IMR-90 (cell line): ENCODE results near the gene PRKAR1B. TPM values are rescaled to one million over a fixed set of nuclear protein-coding genes. Genes with fewer than 3 reads are reported as not detected.

Experiments used
- ATAC-seq: fragments of 200-7000 bp; cut with Tn5 transposase; 2 replicates; pipeline ENCODE4 v1.9.1; 2020; ENCODE audit warnings: low read depth, mild to moderate bottlenecking, moderate library complexity
- BruUV-seq: library from RNA; stranded (reverse); fragments of 400-500 nt; replicated peaks from 2 replicates; lab custom pipeline; 2021; lab: Mats Ljungman, UMichigan
- CTCF ChIA-PET: fragments of 300-600 bp; formaldehyde crosslinking; extraction: SDS; loops from one replicate; lab custom pipeline; 2021; ENCODE audit warnings: antibody characterized with exemption; lab: Yijun Ruan, JAX
- POLR2A ChIA-PET: fragments of 300-600 bp; sonication (Branson Sonifier 250); formaldehyde crosslinking; loops from one replicate; lab custom pipeline; 2022; ENCODE audit warnings: antibody characterized with exemption; ENCODE audit not compliant: unreplicated experiment; lab: Charles Lee
- DNase-seq: peaks from one replicate; pipeline ENCODE4 v3.0.0; 2013
- H2AFZ ChIP-seq: replicated peaks from 2 replicates; pipeline ENCODE3; 2013; ENCODE audit warnings: low read length, mild to moderate bottlenecking; ENCODE audit not compliant: poor library complexity
- H2AK5ac ChIP-seq: 2 replicates; pipeline ENCODE4 v1.6.1; 2013; ENCODE audit warnings: low read depth, low read length, inconsistent platforms
- H2AK9ac ChIP-seq: replicated peaks from 2 replicates; pipeline ENCODE3; 2013; ENCODE audit warnings: mild to moderate bottlenecking, low read depth, low read length, moderate library complexity; ENCODE audit not compliant: poor library complexity
- H2BK120ac ChIP-seq: 2 replicates; pipeline ENCODE4 v1.6.1; 2013; ENCODE audit warnings: low read depth, low read length, inconsistent platforms
- H2BK15ac ChIP-seq: 3 replicates; pipeline ENCODE4 v1.6.1; 2013; ENCODE audit warnings: low read depth, low read length, inconsistent platforms
- H2BK20ac ChIP-seq: 2 replicates; pipeline ENCODE4 v1.6.1; 2013; ENCODE audit warnings: low read depth, mild to moderate bottlenecking, inconsistent platforms, low read length, moderate library complexity
- H2BK5ac ChIP-seq: 2 replicates; pipeline ENCODE4 v1.6.1; 2013; ENCODE audit warnings: mild to moderate bottlenecking, low read depth, low read length, inconsistent platforms; ENCODE audit not compliant: poor library complexity, severe bottlenecking
- H3K14ac ChIP-seq: replicated peaks from 2 replicates; pipeline ENCODE4 v1.6.1; 2013; ENCODE audit warnings: low read depth, low read length, inconsistent platforms
- H3K18ac ChIP-seq: 2 replicates; pipeline ENCODE4 v1.6.1; 2013; ENCODE audit warnings: low read depth, low read length, control low read depth
- H3K23ac ChIP-seq: 2 replicates; pipeline ENCODE4 v1.6.1; 2013; ENCODE audit warnings: low read depth, low read length, inconsistent platforms
- H3K27ac ChIP-seq: 2 replicates; pipeline ENCODE4 v1.5.1; 2013; ENCODE audit warnings: mild to moderate bottlenecking, control low read depth, low read length; ENCODE audit not compliant: insufficient read depth
- H3K27me3 ChIP-seq: 2 replicates; pipeline ENCODE4 v1.6.1; 2013; ENCODE audit warnings: low read length; ENCODE audit not compliant: control insufficient read depth, insufficient read depth
- H3K36me3 ChIP-seq: 2 replicates; pipeline ENCODE4 v1.6.1; 2013; ENCODE audit warnings: low read length, mixed read lengths; ENCODE audit not compliant: control insufficient read depth, insufficient read depth
- H3K4ac ChIP-seq: 2 replicates; pipeline ENCODE4 v1.6.1; 2013; ENCODE audit warnings: low read depth, low read length, inconsistent platforms
- H3K4me1 ChIP-seq: 2 replicates; pipeline ENCODE4 v1.6.1; 2013; ENCODE audit warnings: low read length, mixed read lengths; ENCODE audit not compliant: control insufficient read depth, insufficient read depth
- H3K4me2 ChIP-seq: 2 replicates; pipeline ENCODE4 v1.6.1; 2013; ENCODE audit warnings: low read depth, mild to moderate bottlenecking, control low read depth, low read length, moderate library complexity
- H3K4me3 ChIP-seq: 2 replicates; pipeline ENCODE4 v1.5.1; 2013; ENCODE audit warnings: low read depth, mild to moderate bottlenecking, control low read depth, low read length, moderate library complexity; ENCODE audit not compliant: insufficient read depth
- H3K56ac ChIP-seq: 2 replicates; pipeline ENCODE4 v1.6.1; 2013; ENCODE audit warnings: low read length, inconsistent platforms; ENCODE audit not compliant: insufficient read depth; ENCODE audit errors: extremely low read depth
- H3K79me1 ChIP-seq, 2 experiments: 2 replicates each; pipeline ENCODE4 v1.6.1; 2013; ENCODE audit warnings: low read length in 2 of 2, inconsistent platforms in 1 of 2, low read depth in 1 of 2
- H3K9ac ChIP-seq: 2 replicates; pipeline ENCODE4 v1.6.1; 2013; ENCODE audit warnings: low read depth, low read length, control low read depth
- H3K9me1 ChIP-seq: 2 replicates; pipeline ENCODE4 v1.6.1; 2013; ENCODE audit warnings: low read length, inconsistent platforms; ENCODE audit not compliant: insufficient read depth
- H3K9me3 ChIP-seq: 2 replicates; pipeline ENCODE4 v1.6.1; 2013; ENCODE audit warnings: low read length; ENCODE audit not compliant: control insufficient read depth, insufficient read depth
- H4K20me1 ChIP-seq: 2 replicates; pipeline ENCODE4 v1.6.1; 2013; ENCODE audit warnings: low read length, inconsistent platforms; ENCODE audit not compliant: insufficient read depth
- H4K5ac ChIP-seq: 2 replicates; pipeline ENCODE4 v1.6.1; 2013; ENCODE audit warnings: mild to moderate bottlenecking, low read depth, low read length, control low read depth
- H4K8ac ChIP-seq, 2 experiments: 2 replicates each; pipeline ENCODE4 v1.6.1; 2013; ENCODE audit warnings: low read depth in 2 of 2, low read length in 2 of 2, control low read depth in 1 of 2, inconsistent platforms in 1 of 2
- H4K91ac ChIP-seq: 2 replicates; pipeline ENCODE4 v1.6.1; 2013; ENCODE audit warnings: low read depth, low read length, inconsistent platforms; ENCODE audit not compliant: insufficient read depth
- BHLHE40 ChIP-seq: fragments of 150-350 bp; IDR thresholded peaks from 2 replicates; pipeline ENCODE4 v1.6.1; 2016; ENCODE audit warnings: mild to moderate bottlenecking, low read depth, low read length
- CEBPB ChIP-seq: IDR thresholded peaks from 2 replicates; pipeline ENCODE4 v1.6.1; 2012; ENCODE audit warnings: low read depth, low read length, improper control_type of control experiment
- CHD1 ChIP-seq: IDR thresholded peaks from 2 replicates; pipeline ENCODE4 v1.6.1; 2012; ENCODE audit warnings: low read depth, low read length, improper control_type of control experiment
- MAFK ChIP-seq: IDR thresholded peaks from 2 replicates; pipeline ENCODE4 v1.6.1; 2012; ENCODE audit warnings: low read depth, low read length, improper control_type of control experiment
- MAZ ChIP-seq: IDR thresholded peaks from 2 replicates; pipeline ENCODE4 v1.6.1; 2012; ENCODE audit warnings: low read depth, mild to moderate bottlenecking, low read length, improper control_type of control experiment, moderate library complexity, borderline replicate concordance
- MXI1 ChIP-seq: IDR thresholded peaks from 2 replicates; pipeline ENCODE4 v1.6.1; 2012; ENCODE audit warnings: low read depth, mild to moderate bottlenecking, low read length, moderate library complexity, borderline replicate concordance
- NFE2L2 ChIP-seq: fragments of 150-350 bp; IDR thresholded peaks from 2 replicates; pipeline ENCODE4 v1.6.1; 2016; ENCODE audit warnings: low read depth, mild to moderate bottlenecking, low read length
- POLR2A ChIP-seq: IDR thresholded peaks from 2 replicates; pipeline ENCODE4 v1.6.1; 2012; ENCODE audit warnings: mild to moderate bottlenecking, low read depth, low read length
- RAD21 ChIP-seq: IDR thresholded peaks from 2 replicates; pipeline ENCODE4 v1.6.1; 2012; ENCODE audit warnings: low read length, improper control_type of control experiment
- RFX5 ChIP-seq: IDR thresholded peaks from 2 replicates; pipeline ENCODE4 v1.8.0; 2012; ENCODE audit warnings: low read depth, mild to moderate bottlenecking, low read length, moderate library complexity
- SMC3 ChIP-seq: fragments of 150-350 bp; IDR thresholded peaks from 2 replicates; pipeline ENCODE4 v1.6.1; 2016; ENCODE audit warnings: low read depth, mild to moderate bottlenecking, antibody characterized with exemption, low read length, moderate library complexity
- WGBS, 2 experiments: methylation state at CpG; one replicate each; pipeline versions ENCODE4 v1.1.5 to v1.1.7; 2013; ENCODE audit warnings: missing lambda C conversion rate in 2 of 2; ENCODE audit not compliant: insufficient read length in 1 of 2; ENCODE audit errors: extremely low coverage in 2 of 2; 5-methylcytosine and 5-hydroxymethylcytosine counted together
- dilution Hi-C: fragments of 300-500 bp; cut with HindIII; formaldehyde crosslinking; loops from one replicate; pipeline ENCODE4 v1.14.3; 2018; ENCODE audit warnings: low sequenced_read_pairs; ENCODE audit not compliant: unreplicated experiment
- in situ Hi-C: fragments of 300-500 bp; cut with MboI; formaldehyde crosslinking; loops from 3 replicates; pipeline ENCODE4 v1.14.3; 2019; ENCODE audit warnings: low sequenced_read_pairs, inconsistent platforms, mixed read lengths
- intact Hi-C: fragments of 100-400 bp; cut with micrococcal nuclease; formaldehyde crosslinking; loops from 2 replicates; pipeline ENCODE4 v1.10.0; 2022
- polyA plus RNA-seq, 3 experiments: library from polyadenylated mRNA; depleted of rRNA; stranded (reverse); fragments of >200 nt; gene quantifications; 2 replicates each; pipeline ENCODE4 v1.2.3, GENCODE V29; 2012; ENCODE audit warnings: low replicate concordance in 1 of 3
- total RNA-seq: library from RNA; depleted of rRNA; stranded (reverse); fragments of >200 nt; gene quantifications from 2 replicates; pipeline ENCODE4 v1.2.3, GENCODE V29; 2012
- TF ChIP-seq, protein P1 (sequence below): conservative IDR thresholded peaks from 2 replicates; pipeline ENCODE4 v1.5.1; 2012; ENCODE audit warnings: mild to moderate bottlenecking, low read depth, low read length, improper control_type of control experiment
- TF ChIP-seq, protein P2 (sequence below): fragments of 150-350 bp; IDR thresholded peaks from 2 replicates; pipeline ENCODE4 v1.6.1; 2017; ENCODE audit warnings: mild to moderate bottlenecking, antibody characterized with exemption, low read length, low read depth

The PRKAR1B gene
- total and polyA plus RNA-seq, 2 of the 4 experiments (the other 2 are of a cell fraction) = 15.2 to 20.2 TPM

DNA sequence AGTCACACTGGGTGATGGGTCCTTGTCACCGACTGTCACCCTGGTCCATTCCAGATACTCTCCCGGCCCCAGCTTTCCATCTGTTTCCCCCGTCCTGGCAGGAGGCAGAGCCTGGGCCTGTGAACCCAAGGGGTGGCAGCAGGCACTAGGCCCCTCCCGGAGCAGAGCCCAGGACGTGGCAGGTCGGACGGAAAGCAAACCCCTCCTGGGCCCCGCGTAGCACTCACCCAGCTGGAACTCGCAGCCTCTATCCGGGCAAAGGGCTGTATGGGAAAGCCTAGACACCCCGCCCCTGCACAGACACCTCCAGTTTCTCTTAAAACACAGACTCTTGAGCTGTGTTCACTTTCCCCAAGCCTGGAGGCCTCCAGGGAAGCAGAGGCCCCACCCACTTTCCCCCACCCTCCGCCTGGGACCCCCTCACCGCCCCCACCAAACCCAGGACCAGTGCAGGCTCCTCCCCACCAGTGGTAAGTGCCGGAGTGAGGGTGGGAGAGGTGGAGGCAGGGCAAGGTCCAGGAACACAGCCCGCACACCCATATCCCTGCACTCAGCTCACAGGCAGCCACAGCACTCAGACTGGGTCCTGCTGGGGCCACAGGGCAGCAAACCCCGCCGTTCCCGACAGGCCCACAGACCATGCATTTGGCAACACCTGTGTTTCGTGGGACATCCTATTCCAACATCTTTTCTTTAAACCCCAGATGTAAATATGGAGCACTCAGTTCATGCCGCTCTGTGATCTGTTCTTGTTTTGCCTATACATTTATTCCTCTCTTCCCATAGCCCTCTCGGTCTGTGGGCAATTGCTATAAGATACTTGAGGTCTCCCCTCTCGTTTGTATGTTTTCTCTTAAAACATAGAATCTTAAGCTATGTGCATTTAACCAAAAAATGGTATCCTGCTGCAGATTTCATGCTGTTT is 109.2 kb downstream of the PRKAR1B start:
- ChIA-PET CTCF (no interaction called here), POLR2A (no interaction called here)
- Histone ChIP-seq H3K27me3 (no peaks in the 10 kb centered on the region), H2AFZ (no peak overlapping the region), H3K79me1 (no peaks in the 10 kb centered on the region), H3K23ac (no peak overlapping the region), H3K9me1 (no peaks in the 10 kb centered on the region), H3K4me2 (no peak overlapping the region), H4K91ac (no peak overlapping the region), H3K4ac (no peak overlapping the region), H3K14ac (no peak overlapping the region), H4K8ac (no peak overlapping the region), H3K56ac (no peak overlapping the region), H3K4me3 (no peak overlapping the region), H2BK120ac (no peak overlapping the region), H2AK9ac (no peak overlapping the region), H3K9ac (no peak overlapping the region), H3K18ac (no peak overlapping the region), H2BK20ac (no peak overlapping the region), H3K4me1 (no peaks in the 10 kb centered on the region), H3K27ac (no peak overlapping the region), H3K36me3 (no peaks in the 10 kb centered on the region), H3K9me3 (peaks cover 7% of the 10 kb centered on the region), H2AK5ac (no peak overlapping the region), H2BK15ac (no peak overlapping the region), H4K20me1 (no peaks in the 10 kb centered on the region), H2BK5ac (no peak overlapping the region), H4K5ac (no peak overlapping the region)
- TF ChIP-seq, protein P1, sequence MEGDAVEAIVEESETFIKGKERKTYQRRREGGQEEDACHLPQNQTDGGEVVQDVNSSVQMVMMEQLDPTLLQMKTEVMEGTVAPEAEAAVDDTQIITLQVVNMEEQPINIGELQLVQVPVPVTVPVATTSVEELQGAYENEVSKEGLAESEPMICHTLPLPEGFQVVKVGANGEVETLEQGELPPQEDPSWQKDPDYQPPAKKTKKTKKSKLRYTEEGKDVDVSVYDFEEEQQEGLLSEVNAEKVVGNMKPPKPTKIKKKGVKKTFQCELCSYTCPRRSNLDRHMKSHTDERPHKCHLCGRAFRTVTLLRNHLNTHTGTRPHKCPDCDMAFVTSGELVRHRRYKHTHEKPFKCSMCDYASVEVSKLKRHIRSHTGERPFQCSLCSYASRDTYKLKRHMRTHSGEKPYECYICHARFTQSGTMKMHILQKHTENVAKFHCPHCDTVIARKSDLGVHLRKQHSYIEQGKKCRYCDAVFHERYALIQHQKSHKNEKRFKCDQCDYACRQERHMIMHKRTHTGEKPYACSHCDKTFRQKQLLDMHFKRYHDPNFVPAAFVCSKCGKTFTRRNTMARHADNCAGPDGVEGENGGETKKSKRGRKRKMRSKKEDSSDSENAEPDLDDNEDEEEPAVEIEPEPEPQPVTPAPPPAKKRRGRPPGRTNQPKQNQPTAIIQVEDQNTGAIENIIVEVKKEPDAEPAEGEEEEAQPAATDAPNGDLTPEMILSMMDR = no peak
- TF ChIP-seq SMC3 (no peak), MXI1 (no peak), MAZ (no peak), RAD21 (no peak), BHLHE40 (no peak), CEBPB (no peak), NFE2L2 (no peak), RFX5 (no peak), MAFK (no peak), POLR2A (no peak), CHD1 (no peak)
- TF ChIP-seq, protein P2, sequence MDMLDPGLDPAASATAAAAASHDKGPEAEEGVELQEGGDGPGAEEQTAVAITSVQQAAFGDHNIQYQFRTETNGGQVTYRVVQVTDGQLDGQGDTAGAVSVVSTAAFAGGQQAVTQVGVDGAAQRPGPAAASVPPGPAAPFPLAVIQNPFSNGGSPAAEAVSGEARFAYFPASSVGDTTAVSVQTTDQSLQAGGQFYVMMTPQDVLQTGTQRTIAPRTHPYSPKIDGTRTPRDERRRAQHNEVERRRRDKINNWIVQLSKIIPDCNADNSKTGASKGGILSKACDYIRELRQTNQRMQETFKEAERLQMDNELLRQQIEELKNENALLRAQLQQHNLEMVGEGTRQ = no peak
- no peak for DNase-seq
- BruUV-seq = no TSS peak
- 75% methylated on average over 10 of the region's 23 CpGs; no CpG with 5 or more reads in 1 of the 2 experiments for WGBS, 2 experiments
- no peak for ATAC-seq
- dilution Hi-C loops (no loop called here), intact Hi-C loops (no loop called here), in situ Hi-C loops (no loop called here)
